Epithelial cell of esophagus (primary cell): Measurements from ENCODE around the gene ATP6V1F.

Experiments used
- DNase-seq: peaks from one replicate; pipeline ENCODE4 v3.0.0; 2010; ENCODE audit warnings: low read depth
- H3K4me3 ChIP-seq: 2 replicates; pipeline ENCODE4 v1.5.1; 2011; ENCODE audit warnings: mild to moderate bottlenecking, low read length, control low read depth
- TF ChIP-seq, protein P1 (sequence below): IDR thresholded peaks from 2 replicates; pipeline ENCODE4 v1.5.1; 2011; ENCODE audit warnings: low read depth, mild to moderate bottlenecking, low read length, control low read depth, inconsistent platforms; ENCODE audit not compliant: insufficient read depth; ENCODE audit errors: missing control alignments

Gene ATP6V1F

GRCh38 chr7:128913870-128914565 is 51.4 kb downstream of the ATP6V1F start:
- TF ChIP-seq, protein P1, sequence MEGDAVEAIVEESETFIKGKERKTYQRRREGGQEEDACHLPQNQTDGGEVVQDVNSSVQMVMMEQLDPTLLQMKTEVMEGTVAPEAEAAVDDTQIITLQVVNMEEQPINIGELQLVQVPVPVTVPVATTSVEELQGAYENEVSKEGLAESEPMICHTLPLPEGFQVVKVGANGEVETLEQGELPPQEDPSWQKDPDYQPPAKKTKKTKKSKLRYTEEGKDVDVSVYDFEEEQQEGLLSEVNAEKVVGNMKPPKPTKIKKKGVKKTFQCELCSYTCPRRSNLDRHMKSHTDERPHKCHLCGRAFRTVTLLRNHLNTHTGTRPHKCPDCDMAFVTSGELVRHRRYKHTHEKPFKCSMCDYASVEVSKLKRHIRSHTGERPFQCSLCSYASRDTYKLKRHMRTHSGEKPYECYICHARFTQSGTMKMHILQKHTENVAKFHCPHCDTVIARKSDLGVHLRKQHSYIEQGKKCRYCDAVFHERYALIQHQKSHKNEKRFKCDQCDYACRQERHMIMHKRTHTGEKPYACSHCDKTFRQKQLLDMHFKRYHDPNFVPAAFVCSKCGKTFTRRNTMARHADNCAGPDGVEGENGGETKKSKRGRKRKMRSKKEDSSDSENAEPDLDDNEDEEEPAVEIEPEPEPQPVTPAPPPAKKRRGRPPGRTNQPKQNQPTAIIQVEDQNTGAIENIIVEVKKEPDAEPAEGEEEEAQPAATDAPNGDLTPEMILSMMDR, result no peak
- no peak for DNase-seq
- no peak overlapping the region for H3K4me3 ChIP-seq

- no peak for DNase-seq
- no peak overlapping the region for H3K4me3 ChIP-seq
- TF ChIP-seq, protein P1, result no peak
Observed at GRCh38 chr7:128914566-128915151, 52.0 kb downstream of the ATP6V1F start.

GRCh38 chr7:128915271-128915819 is 52.7 kb downstream of the ATP6V1F start:
- no peak for DNase-seq
- H3K4me3 ChIP-seq, result peak overlapping the region; percentile 20
- TF ChIP-seq, protein P1, result no peak
